Caco-2 (cell line): ENCODE measurements around the gene TAP2. TPM values are rescaled to one million over a fixed set of nuclear protein-coding genes. Genes with fewer than 3 reads are reported as not detected.

Experiments used
- BruUV-seq: library from RNA; stranded (reverse); fragments of 400-500 nt; replicated peaks from 2 replicates; lab custom pipeline; 2021; lab: Mats Ljungman, UMichigan
- CTCF ChIA-PET: fragments of 300-600 bp; sonication (Branson Sonifier 250); formaldehyde crosslinking; loops from one replicate; lab custom pipeline; 2022; ENCODE audit warnings: antibody characterized with exemption; lab: Charles Lee
- POLR2A ChIA-PET: fragments of 300-600 bp; sonication (Branson Sonifier 250); formaldehyde crosslinking; loops from one replicate; lab custom pipeline; 2022; ENCODE audit warnings: antibody characterized with exemption; lab: Charles Lee
- DNase-seq, 2 experiments: peaks; one replicate each; pipeline versions ENCODE4 v3.0.0 to v3.0.0-alpha.2; 2020 to 2022
- H3K27me3 ChIP-seq: replicated peaks from 2 replicates; pipeline ENCODE4 v1.6.0; 2011; ENCODE audit warnings: low read length; ENCODE audit not compliant: control insufficient read depth, insufficient read depth
- H3K36me3 ChIP-seq: 2 replicates; pipeline ENCODE4 v1.5.1; 2011; ENCODE audit warnings: low read length; ENCODE audit not compliant: control insufficient read depth, insufficient read depth
- H3K4me1 ChIP-seq: fragments of 250-450 bp; sonication (Bioruptor Pico); 2 replicates; pipeline ENCODE4 v1.5.1; 2020; ENCODE audit warnings: mild to moderate bottlenecking
- H3K4me3 ChIP-seq: 2 replicates; pipeline ENCODE4 v1.5.1; 2011; ENCODE audit warnings: low read depth, mild to moderate bottlenecking, control low read depth, low read length
- H3K9me3 ChIP-seq: fragments of 250-450 bp; sonication (Bioruptor Pico); 2 replicates; pipeline ENCODE4 v1.5.1; 2020; ENCODE audit warnings: mild to moderate bottlenecking, moderate library complexity
- H3K27ac Mint-ChIP-seq: one replicate; pipeline ENCODE4 v1.8.0; 2022; ENCODE audit warnings: mixed read lengths; ENCODE audit not compliant: unreplicated experiment
- H3K27me3 Mint-ChIP-seq: one replicate; pipeline ENCODE4 v1.8.0; 2022; ENCODE audit warnings: mixed read lengths; ENCODE audit not compliant: insufficient read depth, unreplicated experiment
- H3K36me3 Mint-ChIP-seq: one replicate; pipeline ENCODE4 v1.8.0; 2022; ENCODE audit warnings: mild to moderate bottlenecking, mixed read lengths; ENCODE audit not compliant: insufficient read depth, unreplicated experiment
- H3K4me1 Mint-ChIP-seq: one replicate; pipeline ENCODE4 v1.8.0; 2022; ENCODE audit warnings: low read depth, mixed read lengths; ENCODE audit not compliant: unreplicated experiment
- H3K4me3 Mint-ChIP-seq: one replicate; pipeline ENCODE4 v1.8.0; 2022; ENCODE audit warnings: mild to moderate bottlenecking, moderate library complexity, mixed read lengths; ENCODE audit not compliant: unreplicated experiment
- H3K9me3 Mint-ChIP-seq: one replicate; pipeline ENCODE4 v1.8.0; 2022; ENCODE audit warnings: mixed read lengths; ENCODE audit not compliant: unreplicated experiment
- CTCF ChIP-seq, 2 experiments: fragments of 200-600 bp in 1 of 2; IDR thresholded peaks; 1 replicate in 1 of 2; 2 replicates in 1 of 2; pipeline versions ENCODE4 v1.5.1 to v1.8.0; 2011 to 2022; ENCODE audit warnings: antibody characterized with exemption in 1 of 2, control low read depth in 1 of 2, inconsistent platforms in 1 of 2, low read depth in 1 of 2, low read length in 1 of 2, mild to moderate bottlenecking in 1 of 2, moderate library complexity in 1 of 2; ENCODE audit not compliant: insufficient read depth in 1 of 2, severe bottlenecking in 1 of 2, unreplicated experiment in 1 of 2
- intact Hi-C: fragments of 100-400 bp; cut with micrococcal nuclease; formaldehyde crosslinking; loops from one replicate; pipeline ENCODE4 v1.10.0; 2022; ENCODE audit not compliant: unreplicated experiment
- total RNA-seq: library from RNA; stranded (reverse); gene quantifications from 2 replicates; pipeline ENCODE4 v1.2.3, GENCODE V29; 2022

The TAP2 gene
- total RNA-seq, 1 experiment from 2014 or later, result 10.3 TPM

- TF ChIP-seq CTCF (IDR thresholded peaks at IDR 0.05; ENCODE audit: insufficient read depth in 1 of 2, low read depth in 1 of 2, low read length in 1 of 2, severe bottlenecking in 1 of 2, unreplicated experiment in 1 of 2), result no peak
- Mint-ChIP-seq H3K27me3 (peaks cover 8% of the 10 kb centered on the region), H3K4me3 (no peak overlapping the region), H3K27ac (no peak overlapping the region), H3K9me3 (no peaks in the 10 kb centered on the region), H3K36me3 (no peaks in the 10 kb centered on the region), H3K4me1 (no peaks in the 10 kb centered on the region)
- intact Hi-C loops, result no loop called here
- no peak for DNase-seq
- Histone ChIP-seq H3K27me3 (no peaks in the 10 kb centered on the region), H3K4me3 (no peak overlapping the region), H3K9me3 (no peaks in the 10 kb centered on the region), H3K36me3 (no peaks in the 10 kb centered on the region), H3K4me1 (peaks cover 13% of the 10 kb centered on the region; the same call in 1 of the 2 replicates)
- ChIA-PET POLR2A (no interaction called here), CTCF (no interaction called here)
- BruUV-seq, result no TSS peak
Observed at GRCh38 chr6:32815996-32816395, 22.5 kb downstream of the TAP2 start.

GRCh38 chr6:32815115-32815514 lies 23.4 kb downstream of the TAP2 start:
- Mint-ChIP-seq H3K9me3 (no peaks in the 10 kb centered on the region), H3K4me3 (no peak overlapping the region), H3K27ac (no peak overlapping the region), H3K4me1 (no peaks in the 10 kb centered on the region), H3K36me3 (no peaks in the 10 kb centered on the region), H3K27me3 (peaks cover 8% of the 10 kb centered on the region)
- no peaks in the 10 kb centered on the region for H3K27me3 ChIP-seq
- no peak overlapping the region for H3K4me3 ChIP-seq
- BruUV-seq, result no TSS peak
- CTCF ChIA-PET, result interaction anchor here (1.4 kb wide), 1 partner anchor 23 kb away, joined by 5 read pairs; the partner anchor contains the start of gene TAP2
- intact Hi-C loops, result no loop called here
- no peaks in the 10 kb centered on the region for H3K9me3 ChIP-seq
- DNase-seq, result no peak
- no peaks in the 10 kb centered on the region for H3K36me3 ChIP-seq
- peaks cover 13% of the 10 kb centered on the region; the same call in 1 of the 2 replicates for H3K4me1 ChIP-seq
- POLR2A ChIA-PET, result no interaction called here
- no peak for TF ChIP-seq CTCF (IDR thresholded peaks at IDR 0.05; ENCODE audit: insufficient read depth in 1 of 2, low read depth in 1 of 2, low read length in 1 of 2, severe bottlenecking in 1 of 2, unreplicated experiment in 1 of 2)

DNA sequence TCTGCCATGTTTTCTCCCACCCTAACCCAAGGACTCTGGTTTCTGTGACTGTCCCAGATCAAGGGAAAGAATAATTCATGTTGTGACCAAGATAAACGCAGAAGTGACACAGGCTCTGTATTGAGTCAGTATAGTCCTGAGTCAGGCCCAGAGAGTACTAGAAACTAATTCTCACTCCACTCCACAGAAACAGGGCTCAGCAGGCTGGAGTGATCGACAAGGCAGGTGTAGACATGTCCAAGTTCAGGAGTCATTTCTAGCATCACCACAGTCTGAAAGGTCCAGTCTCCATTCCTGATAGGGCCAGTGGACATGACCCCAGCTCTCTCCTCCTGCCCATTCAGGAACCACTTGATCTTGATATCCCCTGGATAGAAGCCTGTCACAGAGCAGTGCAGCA lies 24.4 kb downstream of the TAP2 start:
- H3K9me3 ChIP-seq, result no peaks in the 10 kb centered on the region
- no peaks in the 10 kb centered on the region for H3K36me3 Mint-ChIP-seq
- CTCF ChIA-PET, result interaction anchor here (1.4 kb wide), 1 partner anchor 24 kb away, joined by 5 read pairs; the partner anchor contains the start of gene TAP2

More for the DNA sequence above, 24.4 kb downstream of the TAP2 start:
- intact Hi-C loops, result no loop called here
- POLR2A ChIA-PET, result no interaction called here
- Mint-ChIP-seq H3K27ac (no peak overlapping the region), H3K4me3 (no peak overlapping the region), H3K27me3 (peaks cover 8% of the 10 kb centered on the region), H3K4me1 (no peaks in the 10 kb centered on the region), H3K9me3 (no peaks in the 10 kb centered on the region)
- Histone ChIP-seq H3K27me3 (no peaks in the 10 kb centered on the region), H3K4me3 (no peak overlapping the region), H3K4me1 (peaks cover 13% of the 10 kb centered on the region; the same call in 1 of the 2 replicates), H3K36me3 (no peaks in the 10 kb centered on the region)
- BruUV-seq, result no TSS peak
- DNase-seq, result no peak
- TF ChIP-seq CTCF (IDR thresholded peaks at IDR 0.05; ENCODE audit: insufficient read depth in 1 of 2, low read depth in 1 of 2, low read length in 1 of 2, severe bottlenecking in 1 of 2, unreplicated experiment in 1 of 2), result no peak
